GM19043 (cell line): ENCODE results near the gene CDH23.

Source experiments
- ATAC-seq: cut with Tn5 transposase; IDR thresholded peaks from one replicate; pipeline ENCODE4 v1.9.1; 2021; ENCODE audit warnings: low read depth; ENCODE audit not compliant: unreplicated experiment

Gene CDH23

DNA sequence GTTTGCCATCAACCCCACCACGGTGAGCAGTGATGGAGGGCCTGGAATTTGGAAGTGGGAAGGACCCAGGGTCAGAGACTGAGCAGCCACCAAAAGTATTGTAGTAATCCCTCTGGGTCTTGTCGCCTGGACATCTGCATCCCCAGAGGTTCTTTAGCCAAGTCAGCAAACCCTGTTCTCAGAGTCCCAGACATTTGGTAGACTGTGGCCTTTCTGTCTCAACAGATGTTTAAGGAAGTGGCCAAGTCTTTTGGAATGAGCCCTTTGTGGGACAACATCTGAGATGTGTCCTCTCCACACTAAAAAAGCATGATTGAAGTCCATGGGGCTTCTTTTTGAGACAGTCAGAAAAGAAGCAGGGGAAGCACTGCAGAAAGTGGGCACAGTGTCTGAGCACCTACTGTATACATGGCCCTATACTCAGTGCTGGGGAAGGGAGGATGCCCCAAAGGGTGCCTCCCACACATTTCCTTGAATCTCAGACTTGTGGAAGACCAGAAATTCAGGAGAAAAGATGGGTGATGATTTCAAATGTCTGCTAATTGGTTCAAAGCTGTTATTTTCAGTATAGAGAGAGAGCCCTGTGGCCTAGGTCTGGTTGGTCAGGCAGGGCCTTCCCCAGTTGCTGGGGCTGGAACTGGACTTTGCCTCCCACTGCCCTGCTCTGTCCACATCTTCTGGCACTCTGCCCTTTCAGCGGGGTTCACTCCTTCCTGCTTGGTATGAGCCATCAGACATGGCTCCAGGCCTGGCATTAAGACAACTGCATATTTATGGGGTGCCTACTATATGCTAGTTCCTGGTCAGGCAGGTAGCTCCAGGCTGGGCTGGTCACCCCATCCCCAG lies 403.1 kb downstream of the CDH23 start:
- no peak for ATAC-seq

DNA sequence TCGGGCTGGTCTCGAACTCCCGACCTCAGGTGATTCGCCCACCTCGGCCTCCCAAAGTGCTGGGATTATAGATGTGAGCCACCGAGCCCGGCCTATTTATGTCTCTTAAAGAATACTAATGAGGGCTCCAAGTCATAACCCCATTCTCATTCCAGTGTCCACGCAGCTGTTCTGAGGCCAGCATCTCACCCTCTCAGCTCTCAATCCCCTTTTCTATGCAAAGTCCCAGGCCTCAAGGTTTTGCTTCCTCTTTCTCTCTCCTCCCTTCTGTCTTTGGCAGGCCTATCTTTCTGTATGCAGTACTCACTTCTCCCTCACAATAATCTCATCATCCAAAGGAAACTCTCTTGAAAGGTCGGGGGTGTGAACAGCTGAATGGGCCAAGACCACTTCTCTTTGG lies 404.6 kb downstream of the CDH23 start:
- peak; percentile 78 for ATAC-seq

DNA sequence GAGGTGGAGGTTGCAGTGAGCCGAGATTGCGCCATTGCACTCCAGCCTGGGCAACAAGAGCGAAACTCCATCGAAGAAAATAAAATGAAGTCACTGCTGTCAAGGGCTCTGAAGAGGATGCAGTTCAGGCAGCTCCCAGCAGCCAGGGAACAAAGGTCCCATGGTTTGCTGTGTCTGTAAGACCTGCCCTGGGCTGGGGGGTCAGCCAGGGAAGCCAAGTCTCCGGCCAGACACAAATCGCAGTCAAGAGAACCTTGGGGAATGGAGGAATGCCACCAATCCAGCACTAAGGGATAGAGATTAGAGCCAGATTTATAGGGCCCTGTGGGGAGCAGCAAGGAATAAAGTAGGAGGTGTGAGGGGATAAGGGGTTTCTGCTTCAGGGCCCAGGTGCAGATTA lies 405.5 kb downstream of the CDH23 start:
- ATAC-seq = no peak

DNA sequence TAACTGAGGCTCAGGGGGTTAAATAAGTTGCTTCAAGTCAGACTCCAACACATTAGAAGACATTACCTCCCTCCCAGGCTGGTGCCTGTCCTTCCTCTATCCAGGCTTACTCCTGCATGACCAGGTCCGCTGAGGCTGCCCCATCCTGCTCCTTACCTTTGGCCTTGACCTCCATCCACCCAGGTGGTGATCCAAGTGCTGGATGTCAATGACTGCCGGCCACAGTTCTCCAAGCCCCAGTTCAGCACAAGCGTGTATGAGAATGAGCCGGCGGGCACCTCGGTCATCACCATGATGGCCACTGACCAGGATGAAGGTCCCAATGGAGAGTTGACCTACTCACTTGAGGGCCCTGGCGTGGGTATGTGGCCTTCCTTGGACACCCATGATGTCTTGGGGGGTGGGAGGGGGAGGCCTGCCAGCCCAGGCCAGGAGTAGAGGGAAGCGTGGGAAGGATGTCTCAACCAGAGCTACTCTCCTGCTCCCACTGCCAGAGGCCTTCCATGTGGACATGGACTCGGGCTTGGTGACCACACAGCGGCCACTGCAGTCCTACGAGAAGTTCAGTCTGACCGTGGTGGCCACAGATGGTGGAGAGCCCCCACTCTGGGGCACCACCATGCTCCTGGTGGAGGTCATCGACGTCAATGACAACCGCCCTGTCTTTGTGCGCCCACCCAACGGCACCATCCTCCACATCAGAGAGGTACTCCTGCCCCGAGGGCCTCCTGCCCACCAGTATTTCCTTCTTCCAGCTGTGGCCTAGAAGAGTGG lies 406.2 kb downstream of the CDH23 start:
- no peak for ATAC-seq

DNA sequence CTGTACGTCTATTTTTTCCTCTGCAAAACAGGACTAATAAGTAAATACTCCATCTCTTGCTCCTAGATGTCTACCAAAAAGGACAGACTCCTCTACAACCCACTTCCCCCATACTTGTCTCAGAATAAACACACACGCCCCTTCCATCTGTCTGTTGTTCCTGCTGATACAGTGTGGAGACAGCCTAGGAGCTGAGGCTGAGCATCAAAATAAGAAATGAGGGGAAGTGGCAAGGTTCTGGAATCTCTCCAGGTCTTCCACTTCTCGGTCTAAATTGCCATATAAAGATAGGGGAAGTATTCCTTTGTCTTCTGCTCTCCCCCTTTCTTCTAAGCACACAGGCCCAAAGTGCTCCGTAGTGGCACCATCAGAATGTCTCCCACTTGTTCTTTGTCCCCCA lies 407.4 kb downstream of the CDH23 start:
- no peak for ATAC-seq

DNA sequence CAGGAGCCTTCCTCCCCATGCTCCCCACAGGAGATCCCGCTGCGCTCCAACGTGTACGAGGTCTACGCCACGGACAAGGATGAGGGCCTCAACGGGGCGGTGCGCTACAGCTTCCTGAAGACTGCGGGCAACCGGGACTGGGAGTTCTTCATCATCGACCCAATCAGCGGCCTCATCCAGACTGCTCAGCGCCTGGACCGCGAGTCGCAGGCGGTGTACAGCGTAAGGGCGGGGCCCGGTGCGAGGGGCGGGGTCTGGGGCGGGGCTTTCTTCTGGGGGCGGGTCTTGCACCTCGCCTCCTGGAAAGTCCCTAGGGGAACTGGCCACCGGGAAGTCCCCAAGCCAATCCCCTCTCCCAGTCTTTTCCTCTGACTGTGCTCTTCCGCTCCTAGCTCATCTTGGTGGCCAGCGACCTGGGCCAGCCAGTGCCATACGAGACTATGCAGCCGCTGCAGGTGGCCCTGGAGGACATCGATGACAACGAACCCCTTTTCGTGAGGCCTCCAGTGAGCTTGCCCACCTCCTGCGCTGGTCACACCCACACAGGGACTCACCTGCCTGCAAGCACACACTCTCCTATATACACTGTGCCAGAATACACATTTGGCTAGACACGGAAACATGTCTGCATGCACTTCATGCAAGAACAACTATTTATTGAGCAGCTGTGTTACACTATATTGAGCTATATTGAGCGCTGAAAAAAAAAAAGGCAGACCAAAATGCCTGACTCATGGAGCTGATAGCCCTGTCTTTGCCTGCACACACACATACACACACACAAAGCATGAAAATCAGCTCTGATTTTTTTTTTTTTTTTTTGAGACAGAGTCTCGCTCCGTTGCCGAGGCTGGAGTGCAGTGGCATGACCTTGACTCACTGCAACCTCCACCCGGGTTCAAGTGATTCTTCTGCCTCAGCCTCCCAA lies 409.3 kb downstream of the CDH23 start:
- ATAC-seq = no peak

DNA sequence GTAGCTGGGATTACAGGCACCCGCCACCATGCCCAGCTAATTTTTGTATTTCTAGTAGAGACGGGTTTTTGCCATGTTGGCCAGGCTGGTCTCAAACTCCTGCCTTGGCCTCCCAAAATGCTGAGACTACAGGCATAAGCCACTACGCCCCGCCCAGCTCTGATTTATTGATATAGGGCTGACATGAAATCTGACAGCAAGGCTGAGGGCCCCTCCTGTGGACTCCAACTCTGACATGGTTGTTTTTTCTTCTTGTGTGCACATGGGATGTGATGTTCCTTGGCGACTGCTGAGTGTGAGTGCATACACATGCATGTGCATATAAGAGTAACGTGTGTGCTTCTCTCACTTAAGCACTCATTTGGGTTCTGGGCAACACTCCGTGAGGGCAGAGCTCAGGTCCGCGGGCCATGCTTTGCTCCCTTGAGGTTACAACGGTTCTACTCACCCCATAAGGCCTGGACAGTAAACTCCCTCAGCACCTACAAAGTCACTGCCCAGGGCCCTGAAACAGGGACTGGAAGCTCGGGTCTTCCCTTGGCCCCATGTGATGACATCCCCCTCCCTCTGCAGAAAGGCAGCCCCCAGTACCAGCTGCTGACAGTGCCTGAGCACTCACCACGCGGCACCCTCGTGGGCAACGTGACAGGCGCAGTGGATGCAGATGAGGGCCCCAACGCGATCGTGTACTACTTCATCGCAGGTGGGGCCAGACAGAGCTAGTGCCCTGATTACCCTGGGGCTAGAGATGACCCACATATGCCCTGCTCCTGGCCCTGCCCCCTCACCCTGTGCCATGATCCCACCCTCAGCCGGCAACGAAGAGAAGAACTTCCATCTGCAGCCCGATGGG lies 410.2 kb downstream of the CDH23 start:
- ATAC-seq = no peak

DNA sequence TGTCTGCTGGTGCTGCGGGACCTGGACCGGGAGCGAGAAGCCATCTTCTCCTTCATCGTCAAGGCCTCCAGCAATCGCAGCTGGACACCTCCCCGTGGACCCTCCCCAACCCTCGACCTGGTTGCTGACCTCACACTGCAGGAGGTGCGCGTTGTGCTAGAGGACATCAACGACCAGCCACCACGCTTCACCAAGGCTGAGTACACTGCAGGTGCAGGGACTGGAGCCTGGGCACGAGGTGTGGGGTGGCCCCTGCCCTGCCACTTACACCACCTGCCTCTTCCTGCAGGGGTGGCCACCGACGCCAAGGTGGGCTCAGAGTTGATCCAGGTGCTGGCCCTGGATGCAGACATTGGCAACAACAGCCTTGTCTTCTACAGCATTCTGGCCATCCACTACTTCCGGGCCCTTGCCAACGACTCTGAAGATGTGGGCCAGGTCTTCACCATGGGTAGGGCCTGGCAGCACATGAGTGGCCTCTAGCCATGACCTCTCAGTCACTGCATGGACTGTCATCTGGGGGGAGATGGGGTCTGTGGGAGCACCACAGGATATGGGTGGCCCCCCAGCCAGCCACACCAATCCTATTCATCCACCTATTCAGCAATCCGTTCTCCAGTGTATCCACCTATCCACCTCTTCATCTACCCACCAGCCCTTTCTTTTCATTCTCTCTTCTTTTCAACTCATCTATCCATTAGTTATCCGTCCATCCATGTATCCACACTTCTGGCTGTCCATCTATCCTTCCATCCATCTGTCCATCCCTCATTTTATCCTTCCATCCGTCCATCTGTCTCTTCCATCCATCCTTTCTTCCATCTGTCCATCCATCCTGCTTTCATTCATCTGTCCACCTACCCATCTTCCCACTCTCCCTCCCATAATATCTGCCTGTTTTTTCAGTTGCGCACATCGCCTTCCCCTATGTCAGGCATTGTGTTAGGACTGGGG lies 411.1 kb downstream of the CDH23 start:
- ATAC-seq = no peak

DNA sequence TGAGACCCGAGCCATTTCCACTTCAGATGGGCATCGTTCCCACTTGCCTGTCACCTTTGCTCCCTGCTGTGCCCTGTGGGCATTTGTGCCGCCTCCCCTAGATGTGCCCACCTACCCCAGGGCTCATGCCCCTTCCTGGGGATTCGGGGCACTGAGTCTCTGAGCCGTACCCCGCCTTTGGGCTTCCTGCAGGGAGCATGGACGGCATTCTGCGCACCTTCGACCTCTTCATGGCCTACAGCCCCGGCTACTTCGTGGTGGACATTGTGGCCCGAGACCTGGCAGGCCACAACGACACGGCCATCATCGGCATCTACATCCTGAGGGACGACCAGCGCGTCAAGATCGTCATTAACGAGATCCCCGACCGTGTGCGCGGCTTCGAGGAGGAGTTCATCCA lies 412.9 kb downstream of the CDH23 start:
- ATAC-seq = no peak

DNA sequence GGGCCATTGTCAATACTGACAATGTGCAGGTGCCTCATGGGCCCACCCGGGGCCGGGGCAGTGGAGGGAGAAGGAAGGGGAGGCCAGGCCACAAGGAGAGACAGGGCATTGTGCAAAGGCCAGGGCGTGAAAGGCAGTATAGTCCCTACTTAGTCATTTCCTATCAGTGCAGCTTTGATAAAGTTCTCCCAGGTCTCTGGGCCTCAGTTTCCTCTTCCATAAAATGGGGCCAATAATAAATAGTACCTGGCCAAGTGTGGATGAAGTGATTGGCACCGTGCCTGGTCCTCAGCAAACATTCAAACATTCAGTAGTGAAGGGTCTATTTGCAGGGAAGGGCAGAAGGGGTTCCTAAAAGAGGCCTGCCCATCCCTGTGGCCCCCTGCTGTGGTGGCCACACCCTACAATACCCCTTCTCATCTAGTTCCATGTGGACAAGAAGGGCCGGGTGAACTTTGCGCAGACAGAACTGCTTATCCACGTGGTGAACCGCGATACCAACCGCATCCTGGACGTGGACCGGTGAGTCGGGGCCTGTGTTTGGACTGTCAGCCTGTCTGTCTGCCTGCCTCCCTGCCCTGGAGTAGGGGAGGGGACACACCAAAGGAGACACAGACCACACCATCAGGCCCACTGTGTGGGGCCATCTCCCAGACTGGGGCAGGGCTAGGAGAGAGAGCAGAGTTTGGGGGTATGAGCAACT lies 413.5 kb downstream of the CDH23 start:
- no peak for ATAC-seq

DNA sequence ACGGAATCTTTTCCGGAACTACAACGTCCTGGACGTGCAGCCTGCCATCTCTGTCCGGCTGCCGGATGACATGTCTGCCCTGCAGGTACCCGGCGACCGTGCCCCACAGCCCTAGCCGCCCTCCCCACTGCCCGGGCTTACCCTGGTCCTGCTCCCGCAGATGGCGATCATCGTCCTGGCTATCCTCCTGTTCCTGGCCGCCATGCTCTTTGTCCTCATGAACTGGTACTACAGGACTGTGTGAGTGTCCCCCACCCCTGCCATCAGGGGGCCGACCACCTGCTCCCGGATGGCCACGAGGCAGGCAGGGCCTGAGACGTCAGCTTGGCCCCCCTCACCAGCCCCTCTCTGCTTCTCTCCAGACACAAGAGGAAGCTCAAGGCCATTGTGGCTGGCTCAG lies 414.6 kb downstream of the CDH23 start:
- ATAC-seq = no peak

DNA sequence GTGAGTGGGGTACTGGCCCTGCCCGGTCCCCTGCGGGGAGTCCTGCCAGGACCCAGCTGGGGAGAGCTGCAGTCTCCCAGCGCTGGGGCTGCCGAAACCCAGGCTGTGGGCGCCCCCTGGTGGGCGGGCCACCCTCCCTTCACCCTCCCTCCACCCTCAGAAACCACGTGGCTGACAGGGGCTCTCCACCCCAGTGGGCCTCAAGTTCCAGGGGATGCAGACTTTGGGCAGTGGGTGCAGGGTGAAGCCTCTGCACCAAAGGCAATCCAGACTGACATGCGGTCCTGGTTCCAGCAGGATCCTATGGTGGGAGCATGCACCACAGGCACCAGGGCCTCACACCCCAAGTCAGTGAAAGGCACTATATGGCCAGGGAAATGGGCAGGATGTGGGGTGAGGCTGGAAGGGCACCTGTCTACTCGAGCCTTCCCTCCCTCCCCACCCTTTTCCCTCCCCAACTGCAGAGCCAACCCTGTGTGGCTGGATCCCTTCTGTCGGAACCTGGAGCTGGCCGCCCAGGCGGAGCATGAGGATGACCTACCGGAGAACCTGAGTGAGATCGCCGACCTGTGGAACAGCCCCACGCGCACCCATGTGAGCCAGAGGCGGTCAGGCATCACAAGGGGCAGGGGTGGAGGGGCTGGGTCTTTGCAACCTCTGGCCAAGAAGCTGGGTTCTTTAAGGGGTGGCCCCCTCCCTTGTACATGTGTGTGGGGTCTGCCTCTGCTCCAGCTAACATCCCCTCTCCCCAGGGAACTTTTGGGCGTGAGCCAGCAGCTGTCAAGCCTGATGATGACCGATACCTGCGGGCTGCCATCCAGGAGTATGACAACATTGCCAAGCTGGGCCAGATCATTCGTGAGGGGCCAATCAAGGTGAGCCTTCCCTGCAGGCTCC lies 415.5 kb downstream of the CDH23 start:
- ATAC-seq = no peak

DNA sequence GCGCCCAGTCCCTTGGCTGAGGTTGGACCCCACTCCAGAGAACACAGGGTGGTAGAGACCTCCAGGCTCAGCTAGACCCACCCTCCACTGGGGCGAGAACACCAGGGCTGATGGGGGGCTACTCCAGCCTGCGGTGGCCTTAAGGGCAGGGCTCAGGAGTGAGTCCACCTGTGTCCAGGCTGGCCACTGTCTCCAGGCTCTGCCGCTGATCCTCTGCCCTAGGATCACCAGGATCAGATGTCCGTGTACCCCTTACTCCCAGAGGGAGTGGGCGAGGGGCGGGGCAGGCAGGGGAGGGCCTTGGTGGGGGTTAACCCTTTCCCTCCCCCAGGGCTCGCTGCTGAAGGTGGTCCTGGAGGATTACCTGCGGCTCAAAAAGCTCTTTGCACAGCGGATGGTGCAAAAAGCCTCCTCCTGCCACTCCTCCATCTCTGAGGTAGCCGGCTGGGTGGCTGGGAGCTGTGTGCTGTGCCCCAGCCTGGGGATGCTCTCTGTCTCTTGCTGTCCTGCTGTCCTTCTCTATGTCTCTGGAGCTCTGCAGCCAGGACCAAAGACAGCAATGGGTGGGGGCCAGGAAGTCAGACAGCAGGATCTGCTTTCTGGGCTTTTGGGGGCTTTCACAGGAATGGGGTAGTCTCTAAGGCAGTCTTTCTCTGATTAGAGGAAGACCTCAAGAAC lies 416.3 kb downstream of the CDH23 start:
- no peak for ATAC-seq

DNA sequence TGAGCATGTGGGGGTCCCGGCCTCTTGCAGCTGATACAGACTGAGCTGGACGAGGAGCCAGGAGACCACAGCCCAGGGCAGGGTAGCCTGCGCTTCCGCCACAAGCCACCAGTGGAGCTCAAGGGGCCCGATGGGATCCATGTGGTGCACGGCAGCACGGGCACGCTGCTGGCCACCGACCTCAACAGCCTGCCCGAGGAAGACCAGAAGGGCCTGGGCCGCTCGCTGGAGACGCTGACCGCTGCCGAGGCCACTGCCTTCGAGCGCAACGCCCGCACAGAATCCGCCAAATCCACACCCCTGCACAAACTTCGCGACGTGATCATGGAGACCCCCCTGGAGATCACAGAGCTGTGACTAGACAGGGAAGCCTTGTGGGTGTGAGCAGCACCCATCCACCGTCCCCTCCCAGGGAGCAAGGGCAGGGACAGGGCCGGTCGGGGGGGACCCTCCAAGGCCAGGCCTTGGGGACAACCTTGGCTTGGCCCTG lies 418.2 kb downstream of the CDH23 start:
- ATAC-seq = no peak

DNA sequence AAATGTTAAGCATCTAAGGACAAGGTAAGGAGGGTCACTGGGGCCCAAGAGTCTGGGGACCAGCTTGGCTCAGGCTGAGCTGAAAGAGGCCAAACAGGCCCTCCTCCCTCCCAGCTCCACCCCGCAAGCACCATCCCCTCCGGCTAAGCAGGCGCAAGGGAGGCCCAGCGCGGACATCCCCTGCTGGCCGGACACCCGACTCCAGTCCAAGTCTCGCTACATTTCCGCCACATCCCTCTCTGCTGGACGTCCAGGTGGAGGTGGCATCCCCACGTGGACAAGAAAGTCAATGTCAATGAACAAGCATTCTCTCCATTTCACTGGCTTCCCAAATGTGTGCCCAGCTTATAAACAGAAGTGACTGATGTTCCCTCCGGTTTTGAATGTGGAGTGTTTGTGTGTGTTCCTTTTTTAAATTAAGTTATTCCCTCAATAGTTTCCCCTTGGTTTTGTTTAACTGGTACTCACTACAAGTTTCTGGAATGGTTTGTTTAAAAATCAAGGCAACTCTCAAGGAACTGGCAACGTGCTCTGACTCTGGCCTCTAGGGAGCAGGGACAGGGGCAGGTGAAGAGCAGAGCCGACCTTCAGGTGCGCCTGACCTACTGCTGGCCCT lies 418.9 kb downstream of the CDH23 start:
- ATAC-seq = no peak

DNA sequence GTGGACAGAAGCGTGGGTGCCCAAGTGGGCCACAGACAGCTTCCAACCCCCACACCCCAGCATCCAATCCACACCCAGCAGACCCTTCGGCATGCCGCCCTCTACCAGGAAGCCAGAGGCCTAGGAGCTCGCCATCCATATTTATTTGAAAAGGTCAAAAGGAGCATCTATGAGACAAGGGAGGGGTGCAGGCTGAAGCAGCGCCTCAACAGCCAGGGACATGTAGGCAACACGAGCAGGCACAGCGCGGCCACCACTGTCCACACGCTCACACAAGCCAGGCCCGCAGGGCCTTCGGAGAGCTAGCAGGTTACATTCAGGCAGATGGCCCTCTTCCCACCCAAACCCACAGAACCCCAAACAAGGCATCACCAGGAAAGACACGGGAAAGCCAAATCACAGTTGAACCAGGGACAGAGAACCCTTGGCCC lies 419.7 kb downstream of the CDH23 start:
- ATAC-seq = no peak
